HepG2 (cell line): ENCODE data around the gene THADA. TPM values are rescaled to one million over a fixed set of nuclear protein-coding genes. Genes with fewer than 3 reads are reported as not detected.

Experiments used
- ATAC-seq: fragments of 200-7000 bp; cut with Tn5 transposase; 3 replicates; pipeline ENCODE4 v1.9.1; 2020; ENCODE audit warnings: mild to moderate bottlenecking, moderate library complexity
- BruUV-seq: library from RNA; stranded (reverse); fragments of 400-500 nt; replicated peaks from 2 replicates; lab custom pipeline; 2021; lab: Mats Ljungman, UMichigan
- CTCF ChIA-PET: fragments of 300-600 bp; formaldehyde crosslinking; extraction: SDS; loops from one replicate; lab custom pipeline; 2021; ENCODE audit warnings: low total read pairs, inconsistent platforms, low intra/inter-chr PET ratio; lab: Yijun Ruan, JAX
- POLR2A ChIA-PET: fragments of 350-600 bp; sonication (Branson Sonifier 250); formaldehyde crosslinking; loops from one replicate; lab custom pipeline; 2020; ENCODE audit warnings: antibody characterized with exemption, inconsistent platforms; lab: Yijun Ruan, JAX
- DNase-seq: peaks from one replicate; pipeline ENCODE4 v3.0.0-alpha.2; 2015; ENCODE audit warnings: low spot score
- FAIRE-seq: peaks from 3 replicates; lab custom pipeline; 2011; peaks lifted over from hg19 to GRCh38; lab: Jason Lieb, UNC
- H2AFZ ChIP-seq: one replicate; pipeline ENCODE4 v1.6.1; 2011; ENCODE audit warnings: low read length, inconsistent platforms
- H3K27ac ChIP-seq: fragments of 300-600 bp; 3 replicates; pipeline ENCODE4 v1.8.0; 2011; ENCODE audit warnings: mixed run types, mild to moderate bottlenecking, mixed read lengths, low read length, inconsistent platforms; ENCODE audit not compliant: insufficient read depth; ENCODE audit errors: extremely low read length
- H3K27me3 ChIP-seq, 2 experiments: fragments of 200-600 bp in 1 of 2; 2 replicates in 1 of 2; 3 replicates in 1 of 2; pipeline versions ENCODE4 v1.6.0 to v1.8.0; 2011; ENCODE audit warnings: low read length in 2 of 2, mild to moderate bottlenecking in 2 of 2, moderate library complexity in 2 of 2, inconsistent platforms in 1 of 2; ENCODE audit not compliant: insufficient read depth in 2 of 2, control insufficient read depth in 1 of 2
- H3K36me3 ChIP-seq, 2 experiments: fragments of 200-600 bp in 1 of 2; replicated peaks in 1 of 2; 2 replicates in 1 of 2; 3 replicates in 1 of 2; pipeline versions ENCODE4 v1.5.1 to v1.8.0; 2011; ENCODE audit warnings: low read length in 2 of 2, inconsistent platforms in 1 of 2; ENCODE audit not compliant: insufficient read depth in 2 of 2, control insufficient read depth in 1 of 2
- H3K4me1 ChIP-seq: 2 replicates; pipeline ENCODE4 v1.5.1; 2012; ENCODE audit warnings: low read length, inconsistent platforms; ENCODE audit not compliant: insufficient read depth
- H3K4me2 ChIP-seq: 2 replicates; pipeline ENCODE4 v1.6.0; 2011; ENCODE audit warnings: low read depth, low read length, inconsistent platforms
- H3K4me3 ChIP-seq, 3 experiments: fragments of 200-600 bp in 1 of 3; sonication (generic), shearing (Covaris generic) in 1 of 3; replicated peaks in 1 of 3; 2 replicates each; pipeline ENCODE4 v1.5.1; 2011 to 2016; ENCODE audit warnings: low read length in 3 of 3, inconsistent platforms in 2 of 3, low read depth in 2 of 3, mild to moderate bottlenecking in 2 of 3, control low read depth in 1 of 3, mixed read lengths in 1 of 3; ENCODE audit not compliant: insufficient read depth in 1 of 3
- H3K79me2 ChIP-seq: one replicate; pipeline ENCODE4 v1.6.1; 2011; ENCODE audit warnings: low read length, inconsistent platforms; ENCODE audit not compliant: insufficient read depth
- H3K9ac ChIP-seq: 2 replicates; pipeline ENCODE4 v1.6.0; 2011; ENCODE audit warnings: mild to moderate bottlenecking, low read depth, low read length, inconsistent platforms; ENCODE audit not compliant: insufficient read depth
- H3K9me3 ChIP-seq: 2 replicates; pipeline ENCODE4 v1.5.1; 2012; ENCODE audit warnings: mild to moderate bottlenecking, low read length
- H4K20me1 ChIP-seq: 2 replicates; pipeline ENCODE4 v1.6.0; 2011; ENCODE audit warnings: inconsistent platforms, mild to moderate bottlenecking, low read length, moderate library complexity; ENCODE audit not compliant: insufficient read depth
- CREM ChIP-seq, 2 experiments: sonication (generic) in 1 of 2; formaldehyde crosslinking in 1 of 2; IDR thresholded peaks; 2 replicates each; pipeline versions ENCODE4 v1.4.0 to v1.6.1; 2016 to 2020; ENCODE audit warnings: antibody characterized with exemption in 1 of 2, mild to moderate bottlenecking in 1 of 2, missing genetic modification reagents in 1 of 2
- GATA4 ChIP-seq: sonication (generic); IDR thresholded peaks from 2 replicates; pipeline ENCODE4 v1.6.1; 2016; ENCODE audit warnings: antibody characterized with exemption, low read depth, borderline replicate concordance
- HDAC6 ChIP-seq: fragments of 200-600 bp; sonication (generic); IDR thresholded peaks from 2 replicates; pipeline ENCODE4 v1.7.0; 2017; ENCODE audit warnings: mild to moderate bottlenecking, antibody characterized with exemption, low read length, low read depth
- HNF4A ChIP-seq: sonication (generic); formaldehyde crosslinking; IDR thresholded peaks from 2 replicates; pipeline ENCODE4 v1.4.0; 2020; ENCODE audit warnings: missing genetic modification reagents
- MATR3 ChIP-seq: sonication (generic); formaldehyde crosslinking; IDR thresholded peaks from 2 replicates; pipeline ENCODE4 v1.4.0; 2020; ENCODE audit warnings: missing genetic modification reagents
- MLXIP ChIP-seq: sonication (generic); formaldehyde crosslinking; IDR thresholded peaks from 2 replicates; pipeline ENCODE4 v1.9.0; 2021; ENCODE audit warnings: missing genetic modification reagents, borderline replicate concordance
- MYNN ChIP-seq: sonication (generic); formaldehyde crosslinking; IDR thresholded peaks from 2 replicates; pipeline ENCODE4 v1.4.0; 2020; ENCODE audit warnings: mild to moderate bottlenecking, low read depth, missing genetic modification reagents
- NFIC ChIP-seq: IDR thresholded peaks from 2 replicates; pipeline ENCODE4 v1.6.1; 2012; ENCODE audit warnings: mild to moderate bottlenecking, low read length, inconsistent platforms
- RFX3 ChIP-seq: IDR thresholded peaks from 2 replicates; pipeline ENCODE4 v1.6.1; 2016; ENCODE audit warnings: missing biosample characterization, missing genetic modification reagents
- SNAPC5 ChIP-seq: sonication (generic); formaldehyde crosslinking; IDR thresholded peaks from 2 replicates; pipeline ENCODE4 v1.8.1; 2023; ENCODE audit warnings: mild to moderate bottlenecking, missing genetic modification reagents, borderline replicate concordance
- TRIM22 ChIP-seq: fragments of 450-650 bp; IDR thresholded peaks from 2 replicates; pipeline ENCODE4 v1.6.1; 2017
- ZBTB3 ChIP-seq: sonication (generic); formaldehyde crosslinking; IDR thresholded peaks from 2 replicates; pipeline ENCODE4 v1.4.0; 2020; ENCODE audit warnings: low read depth, mild to moderate bottlenecking, moderate library complexity, missing genetic modification reagents, borderline replicate concordance
- ZNF143 ChIP-seq: sonication (generic); formaldehyde crosslinking; IDR thresholded peaks from 2 replicates; pipeline ENCODE4 v1.4.0; 2020; ENCODE audit warnings: missing genetic modification reagents
- ZNF512B ChIP-seq: sonication (generic); formaldehyde crosslinking; IDR thresholded peaks from 2 replicates; pipeline ENCODE4 v1.5.1; 2020; ENCODE audit warnings: missing genetic modification reagents, mild to moderate bottlenecking, borderline replicate concordance
- ZNF567 ChIP-seq: sonication (generic); formaldehyde crosslinking; IDR thresholded peaks from 2 replicates; pipeline ENCODE4 v1.8.1; 2023; ENCODE audit warnings: mild to moderate bottlenecking, missing genetic modification reagents, borderline replicate concordance
- ZNF678 ChIP-seq: sonication (generic); formaldehyde crosslinking; IDR thresholded peaks from 2 replicates; pipeline ENCODE4 v1.4.0; 2020; ENCODE audit warnings: mild to moderate bottlenecking, missing genetic modification reagents
- WGBS: methylation state at CpG from one replicate; pipeline ENCODE4 v1.1.6; 2017; ENCODE audit warnings: low lambda C conversion rate; 5-methylcytosine and 5-hydroxymethylcytosine counted together
- in situ Hi-C: cut with HindIII; loops from 2 replicates; pipeline ENCODE4 v1.10.0; 2017; ENCODE audit warnings: low pct_unique_long_range_greater_than_20kb; ENCODE audit not compliant: extremely low pct_ligation_motif_present
- intact Hi-C: fragments of 100-400 bp; cut with micrococcal nuclease; formaldehyde crosslinking; loops from one replicate; pipeline ENCODE4 v1.10.0; 2022; ENCODE audit not compliant: unreplicated experiment
- polyA plus RNA-seq, 8 experiments: library from polyadenylated mRNA; depleted of rRNA in 3 of 8; stranded (reverse) in 7 of 8; unstranded in 1 of 8; fragments of >200 nt; fragmentation: Illumina TruSeq in 4 of 8; extraction: Trizol in 4 of 8; gene quantifications; 2 replicates each; pipeline versions ENCODE4 v1.2.1 to v1.2.3, GENCODE V29; 2011 to 2016; ENCODE audit warnings: low read depth in 4 of 8, missing spikeins in 1 of 8, mixed read lengths in 1 of 8; ENCODE audit not compliant: insufficient read depth in 1 of 8
- total RNA-seq, 5 experiments: library from RNA; depleted of rRNA; stranded (reverse); fragments of >200 nt; fragmentation: Illumina TruSeq; extraction: Trizol; gene quantifications; 2 replicates each; pipeline ENCODE4 v1.2.3, GENCODE V29; 2016; ENCODE audit warnings: low read depth in 1 of 5

Gene THADA
- total and polyA plus RNA-seq, 2 of the 13 experiments (the other 11 are each of a cell fraction or from before 2014, with no cell fraction given) = 12.7 to 21.7 TPM

GRCh38 chr2:43448822-43449110, 147.1 kb downstream of the THADA start:
- 97% methylated on average over 1 of the region's 1 CpG for WGBS
- H4K20me1 ChIP-seq = no peaks in the 10 kb centered on the region
- no peaks in the 10 kb centered on the region for H3K79me2 ChIP-seq
- CTCF ChIA-PET = no interaction called here
- no TSS peak for BruUV-seq
- POLR2A ChIA-PET = no interaction called here
- no peak overlapping the region for H3K27ac ChIP-seq
- H3K9me3 ChIP-seq = no peaks in the 10 kb centered on the region
- no peaks in the 10 kb centered on the region for H3K27me3 ChIP-seq
- DNase-seq (no peak), FAIRE-seq (no peak), ATAC-seq (no peak)
- H3K36me3 ChIP-seq = peaks cover 0 to 5% of the 10 kb centered on the region in 2 experiments; a peak in 1 of 5 replicates
- H3K4me3 ChIP-seq = no peak overlapping the region
- intact Hi-C loops = no loop called here
- no peak overlapping the region for H2AFZ ChIP-seq
- H3K9ac ChIP-seq = no peak overlapping the region
- TF ChIP-seq RFX3 (CRISPR knock-in tag) (no peak), MYNN (CRISPR knock-in tag) (no peak), TRIM22 (no peak), ZBTB3 (CRISPR knock-in tag) (no peak), ZNF143 (CRISPR knock-in tag) (no peak), HDAC6 (no peak), NFIC (no peak), ZNF678 (CRISPR knock-in tag) (no peak), ZNF567 (CRISPR knock-in tag) (no peak), CREM (IDR thresholded peaks at IDR 0.05) (no peak), CREM (CRISPR knock-in tag; IDR thresholded peaks at IDR 0.05) (no peak), MATR3 (CRISPR knock-in tag) (no peak), GATA4 (no peak), MLXIP (CRISPR knock-in tag) (no peak), HNF4A (CRISPR knock-in tag) (no peak), ZNF512B (CRISPR knock-in tag) (no peak), SNAPC5 (no peak)
- H3K4me1 ChIP-seq = peaks cover 80% of the 10 kb centered on the region
- no peak overlapping the region for H3K4me2 ChIP-seq
- in situ Hi-C loops = no loop called here
